D341Med (cell line): ENCODE measurements around the gene TIMM9.
"Not testable (repeated sequence)": the region's sequence is repeated elsewhere in the genome, so short reads cannot be mapped to it uniquely, and the experiment has no call there.

Source experiments
- DNase-seq: peaks from one replicate; pipeline ENCODE4 v3.0.0; 2012; ENCODE audit warnings: low spot score

TIMM9 gene

GRCh38 chr14:58427281-58428117 is at the start of gene TIMM9, which contains the start of gene KIAA0586:
TSS of gene TIMM9 (minus strand) at chr14:58427531. CDS start at chr14:58411945, 15,586 bp downstream.
TSS of gene KIAA0586 (plus strand) at chr14:58427719. CDS start at chr14:58428265, 546 bp downstream.
- peak; percentile 93 for DNase-seq

GRCh38 chr14:58476320-58476719 is 49.0 kb upstream of the TIMM9 start:
- DNase-seq, result no peak

GRCh38 chr14:58469309-58469708 is 42.0 kb upstream of the TIMM9 start:
- DNase-seq, result no peak

GRCh38 chr14:58467575-58467974 is 40.2 kb upstream of the TIMM9 start:
- no peak for DNase-seq

- DNase-seq, result no peak
These were observed 39.1 kb upstream of the TIMM9 start for GRCh38 chr14:58466459-58466858.

GRCh38 chr14:58465421-58465820 is 38.1 kb upstream of the TIMM9 start:
- no peak for DNase-seq

GRCh38 chr14:58464652-58465051 is 37.3 kb upstream of the TIMM9 start:
- DNase-seq, result no peak

GRCh38 chr14:58463147-58463546 is 35.8 kb upstream of the TIMM9 start:
- no peak for DNase-seq

- no peak for DNase-seq
These were observed 33.4 kb upstream of the TIMM9 start for GRCh38 chr14:58460772-58461171.

- DNase-seq, result no peak
These were observed 28.4 kb upstream of the TIMM9 start for GRCh38 chr14:58455593-58456265.

GRCh38 chr14:58444627-58445026 is 17.3 kb upstream of the TIMM9 start:
- DNase-seq, result no peak

GRCh38 chr14:58439476-58439875 is 12.1 kb upstream of the TIMM9 start:
- DNase-seq, result no peak

- no peak for DNase-seq
These were observed 2.8 kb upstream of the TIMM9 start for GRCh38 chr14:58430156-58430555.

GRCh38 chr14:58428118-58428683 is 870 bp upstream of the TIMM9 start:
- DNase-seq, result peak; percentile 22

GRCh38 chr14:58426670-58427280 is 556 bp downstream of the TIMM9 start:
- DNase-seq, result peak; percentile 80

GRCh38 chr14:58416934-58417333 is 10.4 kb downstream of the TIMM9 start:
- DNase-seq, result not testable (repeated sequence)

GRCh38 chr14:58415636-58416547 is 11.4 kb downstream of the TIMM9 start:
- no peak for DNase-seq

GRCh38 chr14:58414845-58415244 is 12.5 kb downstream of the TIMM9 start:
- peak; percentile 34 for DNase-seq

- DNase-seq, result no peak
These were observed 18.6 kb downstream of the TIMM9 start for GRCh38 chr14:58408681-58409215.

- DNase-seq, result peak; percentile 37
These were observed 25.7 kb downstream of the TIMM9 start for GRCh38 chr14:58401587-58401986.

GRCh38 chr14:58398895-58399294 is 28.4 kb downstream of the TIMM9 start:
- DNase-seq, result no peak
